GM12878 (cell line): ENCODE measurements around the gene SCAANT1. TPM values are rescaled to one million over a fixed set of nuclear protein-coding genes. Genes with fewer than 3 reads are reported as not detected.

Experiments used
- ATAC-seq: fragments of 200-7000 bp; cut with Tn5 transposase; 3 replicates; pipeline ENCODE4 v1.9.1; 2020; ENCODE audit warnings: mild to moderate bottlenecking, moderate library complexity
- BruUV-seq: library from RNA; stranded (reverse); fragments of 400-500 nt; replicated peaks from 2 replicates; lab custom pipeline; 2021; lab: Mats Ljungman, UMichigan
- CTCF ChIA-PET: fragments of 300-600 bp; sonication (Branson Sonifier 250); formaldehyde crosslinking; extraction: SDS; loops from one replicate; lab custom pipeline; 2021; ENCODE audit warnings: inconsistent platforms; lab: Yijun Ruan, JAX
- POLR2A ChIA-PET: fragments of 350-600 bp; formaldehyde crosslinking; extraction: SDS; loops from one replicate; lab custom pipeline; 2021; ENCODE audit warnings: inconsistent platforms; lab: Charles Lee
- RAD21 ChIA-PET: fragments of 300-600 bp; sonication (Branson Sonifier 250); formaldehyde crosslinking; loops from one replicate; lab custom pipeline; 2023; ENCODE audit warnings: antibody characterized with exemption; ENCODE audit not compliant: unreplicated experiment; lab: Charles Lee
- SMC1A ChIA-PET: fragments of 300-600 bp; sonication (Branson Sonifier 250); formaldehyde crosslinking; loops from one replicate; lab custom pipeline; 2023; ENCODE audit not compliant: unreplicated experiment, uncharacterized antibody; lab: Charles Lee
- DNase-seq: peaks from one replicate; pipeline ENCODE4 v3.0.0-alpha.2; 2011; ENCODE audit warnings: low read depth, low spot score
- FAIRE-seq: peaks from 3 replicates; lab custom pipeline; 2011; peaks lifted over from hg19 to GRCh38; lab: Jason Lieb, UNC
- H2AFZ ChIP-seq: 2 replicates; pipeline ENCODE4 v1.6.0; 2011; ENCODE audit warnings: low read depth, low read length, control low read depth; ENCODE audit not compliant: control insufficient read depth
- H3K27ac ChIP-seq: 2 replicates; pipeline ENCODE4 v1.5.1; 2011; ENCODE audit warnings: control low read depth; ENCODE audit not compliant: control insufficient read depth, insufficient read depth
- H3K27me3 ChIP-seq, 2 experiments: replicated peaks in 1 of 2; 2 replicates each; pipeline versions ENCODE4 v1.6.0 to v1.6.1; 2011; ENCODE audit warnings: low read length in 1 of 2; ENCODE audit not compliant: control insufficient read depth in 2 of 2, insufficient read depth in 2 of 2
- H3K36me3 ChIP-seq, 2 experiments: 2 replicates each; pipeline ENCODE4 v1.5.1; 2011; ENCODE audit warnings: low read length in 1 of 2; ENCODE audit not compliant: control insufficient read depth in 2 of 2, insufficient read depth in 2 of 2
- H3K4me1 ChIP-seq: 2 replicates; pipeline ENCODE4 v1.6.1; 2011; ENCODE audit warnings: mild to moderate bottlenecking, low read length, moderate library complexity, mixed read lengths; ENCODE audit not compliant: control insufficient read depth, insufficient read depth
- H3K4me2 ChIP-seq: 2 replicates; pipeline ENCODE4 v1.6.0; 2011; ENCODE audit warnings: control low read depth; ENCODE audit not compliant: control insufficient read depth, insufficient read depth
- H3K4me3 ChIP-seq: fragments of 200-600 bp; sonication (generic); 2 replicates; pipeline ENCODE4 v1.5.1; 2016
- H3K79me2 ChIP-seq: 2 replicates; pipeline ENCODE4 v1.6.0; 2011; ENCODE audit warnings: low read length; ENCODE audit not compliant: control insufficient read depth, insufficient read depth
- H3K9ac ChIP-seq: 2 replicates; pipeline ENCODE4 v1.8.0; 2011; ENCODE audit warnings: low read length, control low read depth, mixed read lengths; ENCODE audit not compliant: control insufficient read depth, insufficient read depth
- H3K9me3 ChIP-seq: replicated peaks from 3 replicates; pipeline ENCODE4 v1.5.1; 2011; ENCODE audit warnings: mild to moderate bottlenecking, low read length; ENCODE audit not compliant: control insufficient read depth, insufficient read depth
- H4K20me1 ChIP-seq: 2 replicates; pipeline ENCODE4 v1.6.0; 2011; ENCODE audit not compliant: control insufficient read depth, insufficient read depth
- ATF3 ChIP-seq: IDR thresholded peaks from 2 replicates; pipeline ENCODE4 v1.6.1; 2011; ENCODE audit warnings: low read depth, mild to moderate bottlenecking, low read length, moderate library complexity, borderline replicate concordance; ENCODE audit errors: extremely low read depth
- CTCF ChIP-seq, 3 experiments: IDR thresholded peaks in 2 of 3; conservative IDR thresholded peaks in 1 of 3; 2 replicates each; pipeline ENCODE4 v1.5.1; 2011; ENCODE audit warnings: low read depth in 3 of 3, low read length in 3 of 3, mild to moderate bottlenecking in 3 of 3, control low read depth in 2 of 3, moderate library complexity in 2 of 3, inconsistent platforms in 1 of 3, mixed read lengths in 1 of 3; ENCODE audit not compliant: control insufficient read depth in 2 of 3, insufficient read depth in 1 of 3; ENCODE audit errors: extremely low read depth in 1 of 3
- ELK1 ChIP-seq: IDR thresholded peaks from 2 replicates; pipeline ENCODE4 v1.6.1; 2012; ENCODE audit warnings: low read depth, low read length, improper control_type of control experiment
- HCFC1 ChIP-seq: fragments of 150-350 bp; IDR thresholded peaks from 2 replicates; pipeline ENCODE4 v1.6.1; 2014; ENCODE audit warnings: low read length
- IRF3 ChIP-seq: fragments of 450-650 bp; IDR thresholded peaks from 2 replicates; pipeline ENCODE4 v1.6.1; 2014; ENCODE audit warnings: mild to moderate bottlenecking
- PAX8 ChIP-seq: fragments of 450-650 bp; IDR thresholded peaks from 2 replicates; pipeline ENCODE4 v1.6.1; 2017; ENCODE audit warnings: mild to moderate bottlenecking, moderate library complexity
- PML ChIP-seq: IDR thresholded peaks from 2 replicates; pipeline ENCODE4 v1.6.1; 2012; ENCODE audit warnings: low read length, inconsistent platforms
- POLR2AphosphoS2 ChIP-seq: IDR thresholded peaks from 2 replicates; pipeline ENCODE4 v1.6.1; 2011; ENCODE audit warnings: low read depth, mild to moderate bottlenecking, low read length, improper control_type of control experiment, moderate library complexity
- POU2F2 ChIP-seq: IDR thresholded peaks from 3 replicates; pipeline ENCODE4 v1.6.1; 2011; ENCODE audit warnings: low read depth, mild to moderate bottlenecking, low read length, borderline replicate concordance
- SIN3A ChIP-seq: IDR thresholded peaks from 2 replicates; pipeline ENCODE4 v1.6.1; 2012; ENCODE audit warnings: low read depth, low read length, improper control_type of control experiment
- SUZ12 ChIP-seq: fragments of 200-600 bp; sonication (generic); IDR thresholded peaks from one replicate; pipeline ENCODE4 v1.6.1; 2018; ENCODE audit warnings: antibody characterized with exemption, mild to moderate bottlenecking; ENCODE audit not compliant: unreplicated experiment
- ZZZ3 ChIP-seq: IDR thresholded peaks from 2 replicates; pipeline ENCODE4 v1.6.1; 2011; ENCODE audit warnings: low read depth; ENCODE audit not compliant: control insufficient read depth, insufficient read length
- WGBS: methylation state at CpG from one replicate; pipeline ENCODE4 v1.1.6; 2016; ENCODE audit warnings: low lambda C conversion rate; ENCODE audit not compliant: insufficient replicate concordance, insufficient coverage; ENCODE audit errors: missing lambda C conversion rate; 5-methylcytosine and 5-hydroxymethylcytosine counted together
- in situ Hi-C: fragments of 300-500 bp; cut with MboI; formaldehyde crosslinking; loops from 9 replicates; pipeline ENCODE4 v1.14.3; 2018; ENCODE audit warnings: mixed read lengths
- intact Hi-C: fragments of 100-400 bp; cut with micrococcal nuclease; formaldehyde crosslinking; loops from one replicate; pipeline ENCODE4 v1.14.2; 2022; ENCODE audit not compliant: unreplicated experiment
- polyA plus RNA-seq, 11 experiments: library from polyadenylated mRNA; depleted of rRNA in 4 of 11; unstranded in 6 of 11; stranded (reverse) in 5 of 11; fragments of >200 nt; fragmentation: Nextera tagmentation in 4 of 11; fragmentation: Illumina TruSeq in 1 of 11; extraction: Ambion mirVana in 4 of 11; extraction: Trizol in 1 of 11; gene quantifications; 1 replicate in 1 of 11; 2 replicates in 10 of 11; pipeline versions ENCODE4 v1.2.1 to v1.2.3, GENCODE V29; 2011 to 2016; ENCODE audit warnings: inconsistent platforms in 2 of 11, missing spikeins in 2 of 11, low read depth in 1 of 11
- total RNA-seq, 4 experiments: library from RNA; depleted of rRNA in 3 of 4; stranded (reverse); fragments of >200 nt in 3 of 4; fragmentation: Illumina TruSeq in 1 of 4; extraction: Trizol in 1 of 4; gene quantifications; 2 replicates each; pipeline versions ENCODE4 v1.2.1 to v1.2.3, GENCODE V29; 2013 to 2021

Gene SCAANT1
- total and polyA plus RNA-seq, 10 of the 15 experiments (the other 5 are each of a cell fraction or from before 2014, with no cell fraction given): 0.60 to 1.7 (median 0.95) TPM; not detected in 6

- in situ Hi-C loops: no loop called here
- FAIRE-seq: no peak
- POLR2A ChIA-PET: no interaction called here
Observed at GRCh38 chr3:63942528-63942927, 30.3 kb upstream of the SCAANT1 start.

GRCh38 chr3:63940389-63940757 is 28.2 kb upstream of the SCAANT1 start:
- Histone ChIP-seq H3K4me1 (peaks cover 24% of the 10 kb centered on the region), H3K27ac (no peak overlapping the region), H3K9me3 (no peaks in the 10 kb centered on the region), H3K9ac (no peak overlapping the region), H2AFZ (no peak overlapping the region), H3K79me2 (peaks cover 23% of the 10 kb centered on the region), H4K20me1 (peaks cover 4% of the 10 kb centered on the region; the same call in 1 of the 2 replicates), H3K27me3 (no peaks in the 10 kb centered on the region), H3K36me3 (peaks cover 2 to 3% of the 10 kb centered on the region in 2 experiments), H3K4me2 (no peak overlapping the region), H3K4me3 (no peak overlapping the region)
- no peak for ATAC-seq
- BruUV-seq: no TSS peak
- POLR2A ChIA-PET: no interaction called here
- FAIRE-seq: no peak
- intact Hi-C loops: no loop called here
- DNase-seq: no peak
- in situ Hi-C loops: no loop called here
- CTCF ChIA-PET: interaction anchor here (0.6 to 1.5 kb wide), 2 partner anchors 10 to 30 kb away, joined by 3 read pairs; no protein-coding TSS in a partner anchor
- RAD21 ChIA-PET: no interaction called here
- SMC1A ChIA-PET: interaction anchor here (0.9 kb wide), 1 partner anchor 23 kb away, joined by 3 read pairs; no protein-coding TSS in a partner anchor
- 79% methylated on average over 4 of the region's 4 CpGs for WGBS
- TF ChIP-seq ZZZ3: no peak
- TF ChIP-seq SIN3A: no peak
- no peak for TF ChIP-seq ELK1
- TF ChIP-seq POU2F2: no peak
- no peak for TF ChIP-seq PAX8
- TF ChIP-seq POLR2AphosphoS2: no peak
- TF ChIP-seq HCFC1: no peak
- TF ChIP-seq CTCF (IDR thresholded peaks at IDR 0.05 in 2 of 3, conservative IDR thresholded peaks at IDR 0.05 in 1 of 3; ENCODE audit: control insufficient read depth in 2 of 3, extremely low read depth in 1 of 3, insufficient read depth in 1 of 3, low read depth in 3 of 3, low read length in 3 of 3): no peak
- no peak for TF ChIP-seq SUZ12

More at GRCh38 chr3:63942528-63942927, 30.3 kb upstream of the SCAANT1 start:
- TF ChIP-seq PML: no peak
- no peak for TF ChIP-seq IRF3
- no peak for TF ChIP-seq ATF3
- Histone ChIP-seq H4K20me1 (peaks cover 4% of the 10 kb centered on the region; the same call in 1 of the 2 replicates), H3K27me3 (no peaks in the 10 kb centered on the region), H3K4me1 (peaks cover 19% of the 10 kb centered on the region), H3K4me3 (no peak overlapping the region), H3K4me2 (no peak overlapping the region), H3K9me3 (no peaks in the 10 kb centered on the region), H3K36me3 (peaks cover 2 to 3% of the 10 kb centered on the region in 2 experiments), H3K79me2 (peaks cover 23% of the 10 kb centered on the region), H3K9ac (no peak overlapping the region), H2AFZ (no peak overlapping the region), H3K27ac (no peak overlapping the region)
- no peak for ATAC-seq
- BruUV-seq: no TSS peak
- RAD21 ChIA-PET: no interaction called here
- SMC1A ChIA-PET: interaction anchor here (1.7 to 1.9 kb wide), 2 partner anchors 15 to 19 kb away, joined by 4 to 6 read pairs; no protein-coding TSS in a partner anchor
- CTCF ChIA-PET: interaction anchor here (0.8 kb wide), 1 partner anchor 19 kb away, joined by 4 read pairs; no protein-coding TSS in a partner anchor
- no peak for DNase-seq
- intact Hi-C loops: no loop called here
